Hepatocyte (in vitro differentiated cells): ENCODE measurements around the gene RAB6A. TPM values are rescaled to one million over a fixed set of nuclear protein-coding genes. Genes with fewer than 3 reads are reported as not detected.

Source experiments
- DNase-seq: peaks from one replicate; pipeline ENCODE4 v3.0.0-alpha.2; 2016; ENCODE audit warnings: low spot score
- H2AFZ ChIP-seq: fragments of 200-600 bp; sonication (generic); 2 replicates; pipeline ENCODE4 v1.6.0; 2016; ENCODE audit warnings: antibody characterized with exemption, mild to moderate bottlenecking
- H3K27ac ChIP-seq: fragments of 200-600 bp; sonication (generic); 2 replicates; pipeline ENCODE4 v1.5.1; 2016; ENCODE audit warnings: mild to moderate bottlenecking
- H3K27me3 ChIP-seq: fragments of 200-600 bp; sonication (generic); 2 replicates; pipeline ENCODE4 v1.6.1; 2016
- H3K36me3 ChIP-seq: fragments of 200-600 bp; sonication (generic); replicated peaks from 2 replicates; pipeline ENCODE4 v1.5.1; 2016; ENCODE audit warnings: low read depth; ENCODE audit not compliant: insufficient read depth
- H3K4me1 ChIP-seq: fragments of 200-600 bp; sonication (generic); 2 replicates; pipeline ENCODE4 v1.5.1; 2016; ENCODE audit warnings: mild to moderate bottlenecking, moderate library complexity; ENCODE audit not compliant: insufficient read depth
- H3K4me2 ChIP-seq: fragments of 200-600 bp; sonication (generic); 2 replicates; pipeline ENCODE4 v1.6.0; 2016
- H3K4me3 ChIP-seq: fragments of 200-600 bp; sonication (generic); 2 replicates; pipeline ENCODE4 v1.5.1; 2016; ENCODE audit warnings: mild to moderate bottlenecking
- H3K79me2 ChIP-seq: fragments of 200-600 bp; sonication (generic); 2 replicates; pipeline ENCODE4 v1.6.0; 2017; ENCODE audit warnings: mild to moderate bottlenecking
- H3K9me2 ChIP-seq: fragments of 200-600 bp; sonication (generic); replicated peaks from 2 replicates; pipeline ENCODE4 v1.6.0; 2017; ENCODE audit warnings: mild to moderate bottlenecking; ENCODE audit not compliant: insufficient read depth
- H3K9me3 ChIP-seq: fragments of 200-600 bp; sonication (generic); 2 replicates; pipeline ENCODE4 v1.5.1; 2016; ENCODE audit warnings: low read depth, mild to moderate bottlenecking
- H4K20me1 ChIP-seq: fragments of 200-600 bp; sonication (generic); 2 replicates; pipeline ENCODE4 v1.6.0; 2016; ENCODE audit warnings: mild to moderate bottlenecking; ENCODE audit not compliant: insufficient read depth, poor library complexity, severe bottlenecking
- CTCF ChIP-seq: fragments of 200-600 bp; sonication (generic); IDR thresholded peaks from 2 replicates; pipeline ENCODE4 v1.5.1; 2016; ENCODE audit warnings: antibody characterized with exemption, mild to moderate bottlenecking; ENCODE audit not compliant: poor library complexity
- EZH2 ChIP-seq: fragments of 200-600 bp; sonication (generic); IDR thresholded peaks from 2 replicates; pipeline ENCODE4 v1.6.1; 2016; ENCODE audit warnings: antibody characterized with exemption, mild to moderate bottlenecking, borderline replicate concordance
- EZH2phosphoT487 ChIP-seq: fragments of 200-600 bp; sonication (generic); IDR thresholded peaks from one replicate; pipeline ENCODE4 v1.6.1; 2018; ENCODE audit warnings: antibody characterized with exemption, mild to moderate bottlenecking, low read depth, moderate library complexity; ENCODE audit not compliant: unreplicated experiment, severe bottlenecking
- WGBS: methylation state at CpG from one replicate; pipeline ENCODE4 v1.1.6; 2016; ENCODE audit warnings: low lambda C conversion rate; ENCODE audit errors: missing lambda C conversion rate; 5-methylcytosine and 5-hydroxymethylcytosine counted together
- polyA plus RNA-seq: library from polyadenylated mRNA; unstranded; fragments of >200 nt; fragmentation: Nextera tagmentation; extraction: Ambion mirVana; gene quantifications from 2 replicates; pipeline ENCODE4 v1.2.1, GENCODE V29; 2016
- total RNA-seq: library from RNA; depleted of rRNA; stranded (reverse); fragments of >200 nt; gene quantifications from 2 replicates; pipeline ENCODE4 v1.2.3, GENCODE V29; 2014

Gene RAB6A
- total and polyA plus RNA-seq, 2 experiments from 2014 or later, result 85.8 to 99.5 TPM

- Histone ChIP-seq H2AFZ (peak overlapping the region; percentile 64), H3K27me3 (peaks cover 6% of the 10 kb centered on the region), H3K9me3 (no peaks in the 10 kb centered on the region), H3K36me3 (no peaks in the 10 kb centered on the region), H3K27ac (peak overlapping the region; percentile 39), H3K9me2 (no peaks in the 10 kb centered on the region), H3K4me1 (peaks cover 9% of the 10 kb centered on the region), H3K4me2 (peak overlapping the region; percentile 70), H4K20me1 (no peaks in the 10 kb centered on the region), H3K4me3 (no peak overlapping the region), H3K79me2 (no peaks in the 10 kb centered on the region)
- WGBS, result 49% methylated on average over 16 of the region's 16 CpGs
- TF ChIP-seq EZH2 (no peak), CTCF (no peak), EZH2phosphoT487 (no peak)
- DNase-seq, result no peak
These were observed 115.5 kb downstream of the RAB6A start for GRCh38 chr11:73645121-73645969.

GRCh38 chr11:73641668-73642067 is 119.2 kb downstream of the RAB6A start:
- DNase-seq, result no peak
- H3K79me2 ChIP-seq, result no peaks in the 10 kb centered on the region
- peaks cover 6% of the 10 kb centered on the region for H3K27me3 ChIP-seq
- H3K4me3 ChIP-seq, result no peak overlapping the region
- no peaks in the 10 kb centered on the region for H3K9me2 ChIP-seq
- no peaks in the 10 kb centered on the region for H4K20me1 ChIP-seq
- no peak overlapping the region for H3K27ac ChIP-seq
- no peak overlapping the region for H2AFZ ChIP-seq
- H3K4me1 ChIP-seq, result peaks cover 9% of the 10 kb centered on the region
- no peak overlapping the region for H3K4me2 ChIP-seq
- no peak for TF ChIP-seq CTCF
- TF ChIP-seq EZH2, result no peak
- TF ChIP-seq EZH2phosphoT487, result no peak
- H3K36me3 ChIP-seq, result no peaks in the 10 kb centered on the region
- H3K9me3 ChIP-seq, result no peaks in the 10 kb centered on the region

GRCh38 chr11:73640592-73640991 is 120.3 kb downstream of the RAB6A start:
- H3K27ac ChIP-seq, result no peak overlapping the region
- H3K36me3 ChIP-seq, result no peaks in the 10 kb centered on the region
- no peak for TF ChIP-seq EZH2phosphoT487
- TF ChIP-seq CTCF, result no peak
- TF ChIP-seq EZH2, result no peak
- WGBS, result 56% methylated on average over 2 of the region's 2 CpGs
- no peak overlapping the region for H3K4me3 ChIP-seq
- no peak overlapping the region for H2AFZ ChIP-seq
- H3K9me2 ChIP-seq, result no peaks in the 10 kb centered on the region
- peaks cover 9% of the 10 kb centered on the region for H3K4me1 ChIP-seq
- peaks cover 6% of the 10 kb centered on the region for H3K27me3 ChIP-seq
- no peaks in the 10 kb centered on the region for H3K79me2 ChIP-seq
- no peaks in the 10 kb centered on the region for H3K9me3 ChIP-seq
- DNase-seq, result no peak
- no peak overlapping the region for H3K4me2 ChIP-seq
- H4K20me1 ChIP-seq, result no peaks in the 10 kb centered on the region
